ENCODE data around the gene COL15A1. TPM values are rescaled to one million over a fixed set of nuclear protein-coding genes. Genes with fewer than 3 reads are reported as not detected.

Gene COL15A1
- total and polyA plus RNA-seq, 2 of the 8 experiments (the other 6 are each of a cell fraction or from before 2014, with no cell fraction given): 0.12 to 0.15 TPM

DNA sequence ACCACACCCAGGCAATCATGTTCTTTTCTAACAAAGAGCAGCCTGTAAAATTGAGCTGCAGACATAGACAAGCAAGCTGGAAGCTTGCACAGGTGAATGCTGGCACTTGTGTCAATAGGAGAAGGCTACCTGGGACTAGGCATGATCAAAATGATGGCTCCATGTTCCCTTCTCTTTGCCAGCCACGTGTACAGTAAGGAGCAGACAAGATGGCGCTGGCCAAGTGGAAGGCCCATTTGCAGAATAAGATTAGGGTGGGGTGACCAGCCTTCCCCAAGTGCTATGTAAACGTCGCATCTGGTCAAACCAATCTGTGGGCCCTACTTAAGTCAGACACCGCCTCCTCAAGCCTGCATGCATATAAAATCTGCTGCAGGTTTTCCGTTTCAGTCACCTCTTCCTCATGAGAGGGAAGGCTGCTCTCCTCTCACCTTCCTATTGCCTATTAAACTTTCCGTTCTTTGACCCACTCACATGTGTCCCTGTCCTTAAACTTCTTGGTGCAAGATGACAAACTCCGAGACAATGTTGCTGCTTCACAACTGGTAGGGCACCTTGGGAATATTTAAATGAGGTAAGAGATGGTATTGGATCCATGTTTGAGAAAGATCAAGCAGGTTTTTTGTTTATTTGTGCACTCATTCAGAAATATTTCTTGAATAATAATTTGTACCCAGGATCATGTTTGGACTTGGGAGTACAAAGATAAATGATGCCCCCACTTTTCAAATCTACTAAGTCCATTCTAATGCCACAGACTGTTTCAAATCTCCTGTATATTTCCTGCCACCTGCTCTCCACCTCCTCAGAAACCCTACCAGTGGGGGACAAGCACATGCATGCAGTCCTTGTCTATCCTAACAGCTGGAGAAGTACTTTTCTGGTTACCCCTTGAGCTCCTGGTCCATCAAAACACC is 130.5 kb downstream of the COL15A1 start:
- H2BK15ac ChIP-seq (ENCODE audit: low read length): no peak overlapping the region
- H3K27ac ChIP-seq (ENCODE audit: low read depth, low read length): no peak overlapping the region
- H3K4me3 ChIP-seq (ENCODE audit: extremely low read depth in 1 of 4, insufficient read depth in 2 of 4, low read depth in 3 of 4, low read length in 4 of 4): no peak overlapping the region
- H4K91ac ChIP-seq (replicated peaks; ENCODE audit: insufficient read length, low read length): no peak overlapping the region
- ChIA-PET POLR2A (ENCODE audit: partially characterized antibody) (no interaction called here), CTCF (ENCODE audit: partially characterized antibody) (no interaction called here)
- no peaks in the 10 kb centered on the region for H3K79me1 ChIP-seq (ENCODE audit: low read depth, low read length)
- H2BK20ac ChIP-seq (ENCODE audit: low read length): no peak overlapping the region
- H2AK5ac ChIP-seq (ENCODE audit: low read depth, low read length): no peak overlapping the region
- no peaks in the 10 kb centered on the region for H3K79me2 ChIP-seq (ENCODE audit: control insufficient read depth in 1 of 2, insufficient read depth in 2 of 2, low read length in 2 of 2)
- H3K18ac ChIP-seq (ENCODE audit: extremely low read depth, low read length): no peak overlapping the region
- no peak overlapping the region for H3K4ac ChIP-seq (replicated peaks; ENCODE audit: insufficient read length, low read depth, low read length)
- no peaks in the 10 kb centered on the region for H3K9me3 ChIP-seq (ENCODE audit: insufficient read depth in 2 of 2, low read depth in 1 of 2, low read length in 1 of 2)
- no peak overlapping the region for H3K56ac ChIP-seq (replicated peaks; ENCODE audit: insufficient read length, low read depth, low read length)
- H2BK12ac ChIP-seq (ENCODE audit: low read depth, low read length): no peak overlapping the region
- WGBS, 2 experiments (ENCODE audit: extremely low coverage in 1 of 2, insufficient coverage in 1 of 2, insufficient read length in 1 of 2, insufficient replicate concordance in 2 of 2, low coverage in 1 of 2, low lambda C conversion rate in 2 of 2, missing lambda C conversion rate in 1 of 2): 81% methylated on average over 8 of the region's 8 CpGs; no CpG with 5 or more reads in 1 of the 2 experiments
- no peak overlapping the region for H4K8ac ChIP-seq (ENCODE audit: extremely low read depth, insufficient read depth, low read length)
- no peak overlapping the region for H2BK120ac ChIP-seq (replicated peaks; ENCODE audit: low read depth, low read length)
- TF ChIP-seq CHD2 (IDR thresholded peaks at IDR 0.05; ENCODE audit: low read length) (no peak), MAFK (IDR thresholded peaks at IDR 0.05; ENCODE audit: low read depth, low read length) (no peak), POU5F1 (IDR thresholded peaks at IDR 0.05; ENCODE audit: low read depth, low read length) (no peak), POLR2AphosphoS5 (IDR thresholded peaks at IDR 0.05; ENCODE audit: low read depth, low read length) (no peak), BRCA1 (IDR thresholded peaks at IDR 0.05; ENCODE audit: low read depth, low read length) (no peak), EZH2 (IDR thresholded peaks at IDR 0.05; ENCODE audit: low read depth, low read length, severe bottlenecking) (no peak), RFX5 (IDR thresholded peaks at IDR 0.05; ENCODE audit: borderline replicate concordance, low read depth, low read length) (no peak), RNF2 (IDR thresholded peaks at IDR 0.05; ENCODE audit: borderline replicate concordance, low read depth, low read length, missing control alignments, poor library complexity, severe bottlenecking) (no peak), SIRT6 (IDR thresholded peaks at IDR 0.05; ENCODE audit: low read length) (no peak), KDM1A (IDR thresholded peaks at IDR 0.05; ENCODE audit: borderline replicate concordance, low read length) (no peak)
- H3K9ac ChIP-seq (replicated peaks in 1 of 4; ENCODE audit: extremely low read depth in 1 of 4, low read depth in 3 of 4, low read length in 3 of 4): no peak overlapping the region
- no peak for DNase-seq (ENCODE audit: low read depth in 1 of 2, low spot score in 2 of 2)
- no peak overlapping the region for H3K23ac ChIP-seq (ENCODE audit: insufficient read length)
- no peak overlapping the region for H3K14ac ChIP-seq (ENCODE audit: insufficient read length)
- no peak overlapping the region for H3K4me2 ChIP-seq (ENCODE audit: insufficient read depth in 1 of 2, low read depth in 2 of 2, low read length in 2 of 2)
- no peak overlapping the region for H2BK5ac ChIP-seq (ENCODE audit: low read depth, low read length)
- no peak for FAIRE-seq
- no peak overlapping the region for H2AFZ ChIP-seq (ENCODE audit: low read length)
- no peaks in the 10 kb centered on the region for H4K20me1 ChIP-seq (replicated peaks in 1 of 2; ENCODE audit: control insufficient read depth in 1 of 2, insufficient read depth in 2 of 2, low read length in 2 of 2)
- no peaks in the 10 kb centered on the region; the same call in 1 of the 2 replicates for H3K23me2 ChIP-seq (ENCODE audit: low read depth, low read length)
- no peak overlapping the region for H4K5ac ChIP-seq (ENCODE audit: insufficient read length, low read depth, low read length)
- H3K27me3 ChIP-seq (replicated peaks in 1 of 4; ENCODE audit: control insufficient read depth in 3 of 4, extremely low read depth in 1 of 4, insufficient read depth in 3 of 4, low read length in 3 of 4): peaks cover 0 to under 1% (median 0%) of the 10 kb centered on the region in 4 experiments; a peak in 1 of 7 replicates
- H3K36me3 ChIP-seq (ENCODE audit: control insufficient read depth in 2 of 4, insufficient read depth in 4 of 4, low read length in 3 of 4): no peaks in the 10 kb centered on the region
- 0 out of 7 replicates have a peak, but pooled peaks cover 0 to 2% (median 0%) of the 10 kb centered on the region in 4 experiments for H3K4me1 ChIP-seq (replicated peaks in 1 of 4; ENCODE audit: control insufficient read depth in 3 of 4, insufficient read depth in 4 of 4, low read length in 3 of 4)

Measured in H1 (cell line).